Ramos (cell line): ENCODE measurements around the gene MORN1.

Experiments
- in situ Hi-C: fragments of 300-500 bp; cut with MboI; formaldehyde crosslinking; loops from one replicate; pipeline ENCODE4 v1.14.3; 2022; ENCODE audit warnings: low sequenced_read_pairs; ENCODE audit not compliant: unreplicated experiment

Gene MORN1

DNA sequence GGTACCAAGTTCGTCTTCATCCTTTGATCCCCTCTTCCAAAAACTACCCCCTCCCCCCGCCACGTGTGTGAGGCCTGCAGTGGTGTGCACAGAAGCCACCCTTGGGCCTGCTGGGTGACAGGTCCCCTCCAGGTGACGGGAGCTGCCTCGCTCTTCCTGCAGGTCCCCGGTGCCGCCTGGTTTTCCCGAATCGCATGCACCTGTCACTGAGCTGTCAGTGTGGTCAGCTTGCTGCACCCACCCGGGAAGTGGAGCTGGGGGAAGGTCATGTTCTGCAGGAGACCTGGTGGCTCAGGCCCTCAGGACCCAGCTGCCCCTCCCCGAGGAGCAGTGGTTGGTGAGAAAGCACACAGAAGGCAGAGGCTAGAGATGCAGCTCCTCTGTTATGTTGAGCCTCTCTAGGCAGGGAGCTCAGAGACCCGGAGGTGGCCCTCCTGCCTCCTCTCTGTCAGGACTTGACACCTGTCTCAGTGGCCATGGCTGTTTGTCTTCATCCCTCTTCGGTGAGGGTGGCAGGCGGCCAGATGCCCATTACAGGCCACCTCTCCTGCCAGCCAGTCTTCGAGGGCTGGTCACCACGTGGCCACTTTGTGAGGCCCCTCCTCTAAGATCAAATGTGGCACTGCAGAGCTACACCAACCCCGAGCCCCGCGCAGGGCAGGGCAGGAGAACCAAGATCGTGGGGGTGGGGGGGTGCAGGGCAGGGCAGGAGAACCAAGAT lies 102.4 kb downstream of the MORN1 start:
- in situ Hi-C loops = no loop called here

DNA sequence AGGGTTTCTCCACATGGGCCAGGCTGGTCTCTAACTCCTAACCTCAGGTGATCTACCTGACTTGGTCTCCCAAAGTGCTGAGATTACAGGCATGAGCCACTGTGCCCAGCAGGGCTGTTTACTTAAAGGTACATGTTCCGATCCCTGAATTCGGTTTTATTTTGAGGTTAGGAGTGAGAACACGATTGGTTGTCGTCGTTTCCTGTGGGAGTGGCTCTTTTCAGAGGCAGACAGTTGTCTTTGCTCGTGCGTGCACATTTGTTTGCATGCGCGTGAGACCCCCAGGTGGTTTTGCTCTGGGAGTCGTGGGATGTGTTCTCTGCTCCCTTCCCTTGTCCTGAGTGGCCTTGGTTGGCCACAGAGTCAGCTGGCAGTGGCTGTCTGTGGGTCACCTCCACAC lies 103.0 kb downstream of the MORN1 start:
- in situ Hi-C loops = no loop called here

GRCh38 chr1:2287649-2288048 lies 103.7 kb downstream of the MORN1 start:
- in situ Hi-C loops = no loop called here

GRCh38 chr1:2286923-2287322 lies 104.4 kb downstream of the MORN1 start:
- in situ Hi-C loops = no loop called here

DNA sequence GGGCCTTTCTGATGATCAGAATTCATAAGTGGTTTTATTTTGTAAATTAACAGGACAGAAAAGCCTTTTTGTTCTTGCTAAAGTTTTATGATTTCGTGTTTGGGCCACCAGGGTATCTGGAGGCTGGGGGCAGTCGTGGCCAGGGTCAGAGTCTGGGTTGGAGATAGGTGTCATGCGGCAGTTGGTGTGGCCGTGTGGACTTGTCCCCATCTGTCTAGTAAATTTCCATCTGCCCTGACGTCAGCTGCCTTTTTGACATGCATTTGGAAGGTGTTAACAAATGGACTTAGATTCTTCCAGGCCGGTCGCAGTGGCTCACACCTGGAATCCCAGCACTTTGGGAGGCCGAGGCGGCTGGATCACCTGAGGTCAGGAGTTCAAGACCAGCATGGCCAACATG lies 106.4 kb downstream of the MORN1 start:
- in situ Hi-C loops = no loop called here

DNA sequence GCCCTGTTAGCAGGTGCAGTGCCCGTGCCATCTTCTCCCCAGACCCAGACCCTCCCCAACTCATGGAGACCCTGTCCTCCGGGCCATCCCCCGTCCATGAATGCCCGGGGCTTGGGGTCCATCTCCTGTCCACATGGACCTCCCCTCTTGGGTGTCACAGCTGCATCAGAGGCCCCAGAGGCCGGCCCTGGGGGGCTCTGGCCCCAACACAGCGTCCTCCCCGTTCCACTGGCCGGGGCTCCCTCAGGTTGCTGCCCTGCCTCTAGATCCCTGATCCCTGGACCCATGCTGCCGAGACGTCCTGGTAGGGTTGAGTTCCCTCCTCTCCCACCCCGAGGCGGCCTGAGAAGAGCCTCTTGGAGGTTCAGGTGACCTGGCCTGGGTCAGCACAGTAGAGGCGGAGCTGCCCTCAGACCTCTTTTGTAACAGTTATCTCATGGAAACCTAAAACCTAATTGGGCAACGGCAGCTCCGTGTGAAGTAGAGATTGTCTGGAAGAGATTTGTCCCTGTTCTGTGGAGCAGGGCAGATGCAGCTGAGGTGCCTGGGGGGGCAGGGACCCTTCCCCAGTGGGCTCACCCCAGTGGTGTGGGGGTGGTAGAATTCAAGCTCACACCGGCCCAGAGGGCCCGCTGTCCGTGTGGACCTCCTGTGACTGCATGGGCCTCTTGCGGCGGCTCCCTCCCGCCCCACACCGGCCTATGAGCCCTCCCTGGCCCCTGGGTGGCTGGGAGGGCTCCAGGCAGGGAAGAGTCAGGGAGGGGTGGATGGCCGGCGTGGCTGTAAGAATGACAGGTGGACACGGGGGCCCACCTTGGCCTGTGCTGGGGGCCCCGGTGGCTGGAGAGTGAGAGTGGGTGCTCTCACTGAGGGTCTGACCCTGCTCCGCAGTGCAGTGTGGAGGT lies 107.1 kb downstream of the MORN1 start:
- in situ Hi-C loops = no loop called here

DNA sequence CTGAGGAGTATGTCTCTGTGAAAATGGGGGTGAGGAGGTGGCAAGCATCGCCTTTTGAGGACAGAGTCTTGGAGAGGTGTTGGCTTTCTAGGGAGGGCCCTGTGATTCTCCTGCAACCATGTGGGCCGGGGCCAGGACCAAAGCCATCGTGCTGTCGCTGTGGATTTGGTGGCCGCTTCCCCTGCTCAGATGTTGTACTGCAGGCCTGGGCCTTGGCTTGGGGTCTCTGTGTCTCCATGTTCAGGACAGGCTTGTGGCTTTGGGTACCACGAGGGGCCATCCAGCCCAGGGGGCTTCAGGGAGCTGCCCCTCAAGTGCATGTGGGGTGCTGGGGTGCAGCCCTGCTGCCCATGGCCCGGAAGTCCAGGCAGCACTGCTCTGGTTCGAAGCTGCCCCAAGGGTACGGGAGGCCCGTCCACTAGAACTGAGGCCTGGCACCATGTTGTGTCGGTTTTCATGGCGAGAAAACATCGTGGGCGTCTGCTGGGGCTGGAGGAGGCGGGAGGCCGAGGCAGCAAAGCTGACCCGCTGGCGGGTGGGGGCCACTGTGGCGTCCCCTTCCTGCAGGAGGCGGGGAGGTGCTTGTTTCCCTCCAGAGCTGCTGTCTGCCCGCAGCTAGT lies 107.9 kb downstream of the MORN1 start:
- in situ Hi-C loops = no loop called here

DNA sequence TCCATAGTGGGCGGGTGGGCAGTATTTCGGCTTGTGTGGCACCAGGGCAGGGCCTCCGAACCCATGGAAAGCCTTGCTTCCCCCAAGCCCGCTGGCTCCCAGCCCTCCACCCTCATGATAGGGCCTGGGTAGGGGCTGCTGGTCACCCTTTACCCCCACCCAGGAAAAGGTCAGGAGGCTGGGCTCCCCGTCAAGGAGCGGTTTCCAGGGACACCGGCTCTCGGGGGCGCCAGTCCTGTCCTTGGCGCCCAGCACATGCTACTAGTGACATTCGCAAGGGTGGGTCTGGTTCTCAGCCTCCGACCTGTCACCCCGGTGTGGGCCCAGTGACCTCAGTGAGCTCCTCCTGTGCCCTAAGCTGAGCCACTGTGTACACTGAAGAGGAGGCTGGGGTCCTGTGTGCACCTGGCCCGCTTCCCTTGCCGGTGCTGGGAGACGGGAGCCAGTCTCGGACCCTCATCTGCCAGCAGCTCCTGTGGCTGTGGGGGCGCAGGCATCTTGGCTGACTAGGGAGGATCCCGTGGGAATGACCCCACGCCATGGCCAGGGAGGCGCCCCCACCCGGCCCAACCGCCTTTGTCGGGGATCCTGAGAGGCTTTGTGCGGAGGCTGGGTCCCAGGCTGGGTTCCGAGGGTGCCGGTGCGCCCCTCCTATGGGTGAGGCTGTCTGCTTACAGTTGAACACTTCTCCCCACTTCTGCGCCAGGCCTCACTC lies 108.6 kb downstream of the MORN1 start:
- in situ Hi-C loops = no loop called here

DNA sequence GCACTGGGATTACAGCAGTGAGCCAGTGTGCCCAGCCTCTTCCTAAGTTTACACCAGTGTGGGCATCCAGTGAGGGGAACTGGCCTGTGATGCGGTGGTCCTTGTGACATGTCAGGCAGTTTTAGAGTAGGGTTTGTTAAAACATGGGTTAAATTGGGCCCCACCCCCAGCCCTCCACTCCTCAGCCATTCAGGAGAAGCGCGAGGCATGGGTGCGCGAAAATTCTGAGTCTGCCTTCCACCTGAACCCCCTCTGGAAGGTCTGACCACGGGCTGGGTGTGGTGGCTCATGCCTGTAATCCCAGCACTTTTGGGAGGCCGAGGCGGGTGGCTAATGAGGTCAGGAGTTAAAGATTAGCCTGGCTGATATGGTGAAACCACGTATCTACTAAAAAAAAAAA lies 111.5 kb downstream of the MORN1 start:
- in situ Hi-C loops = no loop called here

- in situ Hi-C loops = no loop called here
Observed at GRCh38 chr1:2279210-2279639, 112.1 kb downstream of the MORN1 start.

GRCh38 chr1:2278591-2279209 lies 112.7 kb downstream of the MORN1 start:
- in situ Hi-C loops = no loop called here

GRCh38 chr1:2277741-2278488 lies 113.4 kb downstream of the MORN1 start:
- in situ Hi-C loops = no loop called here

DNA sequence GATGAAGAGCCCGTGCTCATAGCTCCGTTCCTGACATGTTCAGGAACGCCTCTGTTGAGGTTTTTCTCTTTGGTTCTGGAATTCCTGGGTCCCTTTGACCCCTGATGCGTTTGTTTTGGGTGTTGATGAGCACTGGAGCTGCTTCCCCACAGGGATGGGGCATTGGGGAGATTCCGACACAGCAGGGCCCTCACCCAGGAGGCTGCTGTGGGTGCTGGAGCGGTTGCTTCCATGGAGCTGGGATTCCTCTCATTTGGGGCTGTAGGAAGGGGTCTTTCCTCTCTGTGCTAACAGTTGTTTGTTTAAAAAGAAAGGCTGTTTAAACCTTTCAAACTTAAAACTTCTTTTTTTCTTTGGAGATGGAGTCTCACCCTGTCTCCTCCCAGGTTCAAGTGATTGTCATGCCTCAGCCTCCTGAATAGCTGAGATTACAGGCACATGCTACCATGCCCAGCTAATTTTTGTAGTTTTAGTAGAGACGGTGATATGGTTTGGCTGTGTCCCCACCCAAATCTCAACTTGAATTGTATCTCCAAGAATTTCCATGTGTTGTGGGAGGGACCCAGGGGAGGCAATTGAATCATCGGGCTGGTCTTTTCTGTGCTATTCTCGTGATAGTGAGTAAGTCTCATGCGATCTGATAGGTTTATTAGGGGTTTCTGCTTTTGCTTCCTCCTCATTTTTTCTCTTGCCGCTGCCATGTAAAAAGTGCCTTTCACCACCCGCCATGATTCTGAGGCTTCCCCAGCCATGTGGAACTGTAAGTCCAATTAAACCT lies 114.4 kb downstream of the MORN1 start:
- in situ Hi-C loops = no loop called here

DNA sequence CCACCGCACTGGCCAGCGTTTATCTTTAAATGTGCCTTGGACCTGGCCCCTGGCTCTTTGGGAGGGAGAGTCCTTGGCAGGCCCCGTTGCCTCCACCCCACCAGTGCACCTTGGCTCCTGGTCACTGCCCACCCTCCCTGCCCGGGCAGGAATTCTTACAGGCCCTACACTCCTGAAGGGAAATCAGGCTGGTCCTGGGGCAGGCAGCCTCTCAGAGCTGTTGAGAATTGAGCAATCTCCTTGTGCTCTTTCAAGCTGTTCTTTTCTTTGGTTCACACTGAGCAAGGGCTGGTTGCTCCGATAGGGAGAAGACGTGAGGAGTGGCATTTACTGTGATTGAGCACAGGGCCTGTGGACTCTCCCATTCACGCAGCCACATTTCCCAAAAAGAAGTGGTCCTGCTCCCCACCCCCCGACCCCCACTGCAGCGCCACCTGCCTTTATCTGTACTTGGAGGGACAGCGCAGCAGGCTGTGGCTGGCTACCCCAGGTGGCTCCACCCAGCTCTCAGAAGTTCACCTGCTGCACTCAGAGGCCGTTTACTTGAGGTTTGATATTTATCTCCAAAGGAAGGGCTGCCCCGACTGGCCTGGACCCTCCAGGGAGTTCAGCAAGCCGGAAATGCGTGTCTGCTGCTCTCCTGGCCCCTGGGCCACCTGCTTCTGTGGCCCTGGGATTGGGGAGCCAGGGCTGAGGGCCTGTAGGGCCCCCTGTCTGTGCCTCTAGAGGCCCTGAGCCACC lies 115.4 kb downstream of the MORN1 start:
- in situ Hi-C loops = no loop called here

- in situ Hi-C loops = no loop called here
Observed at GRCh38 chr1:2274929-2275475, 116.4 kb downstream of the MORN1 start.

GRCh38 chr1:2274231-2274928 lies 117.0 kb downstream of the MORN1 start:
- in situ Hi-C loops = no loop called here
